Mesendoderm (in vitro differentiated cells): Measurements from ENCODE around the gene HTT-AS.

Source experiments
- DNase-seq: peaks from one replicate; pipeline ENCODE4 v3.0.0; 2013
- H2AK5ac ChIP-seq: 2 replicates; pipeline ENCODE4 v1.6.1; 2013; ENCODE audit warnings: low read length, inconsistent platforms
- H2BK120ac ChIP-seq: 2 replicates; pipeline ENCODE4 v1.6.1; 2013; ENCODE audit warnings: low read depth, mild to moderate bottlenecking, low read length, moderate library complexity, mixed read lengths
- H2BK15ac ChIP-seq: replicated peaks from 2 replicates; pipeline ENCODE4 v1.6.1; 2013; ENCODE audit warnings: low read depth, mild to moderate bottlenecking, moderate library complexity
- H2BK5ac ChIP-seq: 2 replicates; pipeline ENCODE4 v1.6.1; 2013; ENCODE audit warnings: low read length, inconsistent platforms
- H3K18ac ChIP-seq: 2 replicates; pipeline ENCODE4 v1.6.1; 2013; ENCODE audit warnings: mild to moderate bottlenecking, low read length, mixed read lengths
- H3K23ac ChIP-seq: one replicate; pipeline ENCODE4 v1.6.1; 2013; ENCODE audit warnings: low read length
- H3K27ac ChIP-seq: 2 replicates; pipeline ENCODE4 v1.5.1; 2013; ENCODE audit warnings: low read depth, mild to moderate bottlenecking, inconsistent platforms, low read length, moderate library complexity
- H3K27me3 ChIP-seq: 2 replicates; pipeline ENCODE4 v1.6.1; 2013; ENCODE audit warnings: low read length, control low read depth, mild to moderate bottlenecking, inconsistent platforms; ENCODE audit not compliant: insufficient read depth, poor library complexity
- H3K36me3 ChIP-seq: 2 replicates; pipeline ENCODE4 v1.6.1; 2013; ENCODE audit warnings: low read length, inconsistent platforms; ENCODE audit not compliant: control insufficient read depth, insufficient read depth
- H3K4ac ChIP-seq: one replicate; pipeline ENCODE4 v1.6.1; 2013; ENCODE audit warnings: low read depth, mild to moderate bottlenecking, low read length, moderate library complexity
- H3K4me1 ChIP-seq: 2 replicates; pipeline ENCODE4 v1.6.1; 2013; ENCODE audit warnings: low read depth, low read length, inconsistent platforms; ENCODE audit not compliant: control insufficient read depth
- H3K4me2 ChIP-seq: 2 replicates; pipeline ENCODE4 v1.6.1; 2013; ENCODE audit warnings: low read length
- H3K4me3 ChIP-seq: 2 replicates; pipeline ENCODE4 v1.5.1; 2013; ENCODE audit warnings: mild to moderate bottlenecking, low read length
- H3K56ac ChIP-seq: one replicate; pipeline ENCODE4 v1.6.1; 2013; ENCODE audit warnings: low read length
- H3K79me1 ChIP-seq: 2 replicates; pipeline ENCODE4 v1.6.1; 2013; ENCODE audit warnings: low read length, inconsistent platforms
- H3K79me2 ChIP-seq: 2 replicates; pipeline ENCODE4 v1.6.1; 2013; ENCODE audit warnings: mild to moderate bottlenecking, low read length; ENCODE audit not compliant: control insufficient read depth, insufficient read depth
- H3K9ac ChIP-seq: 2 replicates; pipeline ENCODE4 v1.6.1; 2013; ENCODE audit warnings: low read length, inconsistent platforms
- H4K5ac ChIP-seq: one replicate; pipeline ENCODE4 v1.6.1; 2013; ENCODE audit warnings: low read length
- H4K8ac ChIP-seq: one replicate; pipeline ENCODE4 v1.6.1; 2013; ENCODE audit warnings: low read depth, mild to moderate bottlenecking, control low read depth, low read length, moderate library complexity
- WGBS: extraction: QIAGEN DNeasy Blood & Tissue Kit; methylation state at CpG from one replicate; pipeline ENCODE4 v1.1.7; 2013; ENCODE audit warnings: low lambda C conversion rate, missing lambda C conversion rate; ENCODE audit not compliant: insufficient coverage; ENCODE audit errors: extremely low coverage; 5-methylcytosine and 5-hydroxymethylcytosine counted together

Gene HTT-AS

GRCh38 chr4:3119464-3119863 is 45.1 kb upstream of the HTT-AS start:
- Histone ChIP-seq H3K27me3 (no peaks in the 10 kb centered on the region), H3K27ac (no peak overlapping the region), H3K4ac (no peak overlapping the region), H2BK15ac (no peak overlapping the region), H3K4me2 (no peak overlapping the region), H2BK120ac (no peak overlapping the region), H4K5ac (no peak overlapping the region), H3K36me3 (peaks cover 6% of the 10 kb centered on the region), H2AK5ac (no peak overlapping the region), H3K4me1 (no peaks in the 10 kb centered on the region), H2BK5ac (no peak overlapping the region), H3K79me1 (no peaks in the 10 kb centered on the region), H4K8ac (no peak overlapping the region), H3K23ac (no peak overlapping the region), H3K56ac (no peak overlapping the region), H3K9ac (no peak overlapping the region), H3K4me3 (no peak overlapping the region), H3K79me2 (no peaks in the 10 kb centered on the region), H3K18ac (no peak overlapping the region)
- no peak for DNase-seq
- whole genome bisulfite sequencing, result no CpG with 5 or more reads among the region's 2 CpGs

DNA sequence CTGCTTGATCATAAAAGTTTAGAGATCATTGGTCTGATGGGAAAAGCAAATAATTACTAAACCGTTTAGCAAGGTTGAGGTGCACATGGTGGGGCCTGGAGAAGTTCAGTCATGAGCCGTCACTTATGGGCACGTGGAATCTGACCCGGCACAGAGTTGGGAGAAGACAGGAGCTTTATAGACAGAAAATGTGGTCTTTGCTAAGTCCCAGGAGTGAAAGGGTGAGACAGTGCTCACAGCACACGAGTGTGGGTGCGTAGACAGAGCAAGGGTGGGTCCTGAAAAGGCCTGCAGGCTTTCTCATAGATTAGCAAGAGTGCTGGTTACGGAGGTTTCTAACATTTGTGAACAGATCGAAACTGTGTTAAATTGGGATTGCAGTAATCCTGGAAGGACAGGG is 44.0 kb upstream of the HTT-AS start:
- Histone ChIP-seq H3K4me2 (no peak overlapping the region), H3K27ac (no peak overlapping the region), H3K79me2 (no peaks in the 10 kb centered on the region), H2BK5ac (no peak overlapping the region), H3K4ac (no peak overlapping the region), H3K79me1 (no peaks in the 10 kb centered on the region), H3K4me3 (no peak overlapping the region), H3K36me3 (peaks cover 6% of the 10 kb centered on the region), H4K8ac (no peak overlapping the region), H3K9ac (no peak overlapping the region), H3K27me3 (no peaks in the 10 kb centered on the region), H2BK15ac (no peak overlapping the region), H3K56ac (no peak overlapping the region), H3K4me1 (no peaks in the 10 kb centered on the region), H2AK5ac (no peak overlapping the region), H3K23ac (no peak overlapping the region), H2BK120ac (no peak overlapping the region), H4K5ac (no peak overlapping the region), H3K18ac (no peak overlapping the region)
- no peak for DNase-seq
- no CpG with 5 or more reads among the region's 8 CpGs for WGBS

DNA sequence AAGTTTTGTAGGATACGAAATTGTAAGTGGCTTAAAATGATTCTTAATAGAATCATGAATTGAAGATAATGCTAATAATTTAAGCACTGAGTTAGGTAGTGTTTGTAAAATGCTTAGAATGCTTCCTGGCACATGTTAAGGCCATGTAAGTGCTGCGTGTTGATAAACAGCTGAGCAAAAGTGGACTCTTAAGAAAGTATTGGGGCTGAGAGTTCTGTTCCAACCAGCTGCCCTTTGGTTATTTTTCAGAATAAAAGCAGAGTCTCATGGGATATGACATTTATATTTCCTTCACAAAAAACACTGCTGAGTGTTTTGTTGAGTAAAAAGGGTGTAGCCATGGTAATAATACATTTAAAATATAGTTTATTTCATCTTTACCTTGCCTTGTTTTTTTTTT is 42.6 kb upstream of the HTT-AS start:
- H2BK120ac ChIP-seq, result no peak overlapping the region
- no peak overlapping the region for H3K4me3 ChIP-seq
- H4K8ac ChIP-seq, result no peak overlapping the region
- H3K9ac ChIP-seq, result no peak overlapping the region
- no peaks in the 10 kb centered on the region for H3K4me1 ChIP-seq
- no peak overlapping the region for H4K5ac ChIP-seq
- H3K18ac ChIP-seq, result no peak overlapping the region
- no peak overlapping the region for H2AK5ac ChIP-seq
- H3K79me2 ChIP-seq, result no peaks in the 10 kb centered on the region
- H2BK5ac ChIP-seq, result no peak overlapping the region
- H3K27me3 ChIP-seq, result no peaks in the 10 kb centered on the region
- DNase-seq, result no peak
- no peak overlapping the region for H3K4me2 ChIP-seq
- H3K56ac ChIP-seq, result no peak overlapping the region
- 100% methylated on average over 1 of the region's 2 CpGs for WGBS
- H3K23ac ChIP-seq, result no peak overlapping the region
- H2BK15ac ChIP-seq, result no peak overlapping the region
- H3K36me3 ChIP-seq, result peaks cover 6% of the 10 kb centered on the region
- H3K79me1 ChIP-seq, result no peaks in the 10 kb centered on the region
- no peak overlapping the region for H3K27ac ChIP-seq
- H3K4ac ChIP-seq, result no peak overlapping the region

DNA sequence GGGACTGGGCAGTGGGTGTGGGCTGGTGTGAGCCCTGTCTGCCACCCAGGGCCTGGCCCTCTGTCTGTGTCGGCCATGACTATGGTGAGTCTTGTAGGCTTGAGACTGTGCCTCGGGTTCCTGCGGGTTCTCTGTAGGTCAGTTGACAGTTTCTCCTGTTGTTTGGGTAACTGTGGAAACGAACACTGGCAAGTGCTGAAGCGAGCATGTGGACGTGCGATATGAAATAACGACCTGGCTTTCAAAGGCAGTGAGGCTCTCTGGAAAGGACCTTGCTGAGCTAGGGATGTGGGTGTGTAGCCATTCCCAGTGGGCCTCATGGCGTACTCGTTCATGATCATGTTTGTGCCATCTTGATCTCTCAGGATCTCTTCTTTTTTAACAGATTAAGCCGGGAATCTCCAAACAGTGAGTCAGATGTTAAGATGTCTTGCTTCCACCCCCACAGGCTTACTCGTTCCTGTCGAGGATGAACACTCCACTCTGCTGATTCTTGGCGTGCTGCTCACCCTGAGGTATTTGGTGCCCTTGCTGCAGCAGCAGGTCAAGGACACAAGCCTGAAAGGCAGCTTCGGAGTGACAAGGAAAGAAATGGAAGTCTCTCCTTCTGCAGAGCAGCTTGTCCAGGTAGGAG is 41.4 kb upstream of the HTT-AS start:
- Histone ChIP-seq H3K4me2 (no peak overlapping the region), H3K79me2 (no peaks in the 10 kb centered on the region), H3K36me3 (peaks cover 6% of the 10 kb centered on the region), H2AK5ac (no peak overlapping the region), H3K18ac (no peak overlapping the region), H3K4me1 (no peaks in the 10 kb centered on the region), H3K56ac (no peak overlapping the region), H2BK120ac (no peak overlapping the region), H3K4me3 (no peak overlapping the region), H3K27ac (no peak overlapping the region), H3K4ac (no peak overlapping the region), H3K79me1 (no peaks in the 10 kb centered on the region), H4K8ac (no peak overlapping the region), H3K27me3 (no peaks in the 10 kb centered on the region), H4K5ac (no peak overlapping the region), H3K9ac (no peak overlapping the region), H3K23ac (no peak overlapping the region), H2BK15ac (no peak overlapping the region), H2BK5ac (no peak overlapping the region)
- no peak for DNase-seq
- no CpG with 5 or more reads among the region's 15 CpGs for WGBS

- H3K36me3 ChIP-seq, result peaks cover 6% of the 10 kb centered on the region
- no CpG with 5 or more reads among the region's 6 CpGs for whole genome bisulfite sequencing
Measured at GRCh38 chr4:3114377-3114776, 40.0 kb upstream of the HTT-AS start.

More at GRCh38 chr4:3114377-3114776, 40.0 kb upstream of the HTT-AS start:
- H3K4me2 ChIP-seq, result no peak overlapping the region
- H4K8ac ChIP-seq, result no peak overlapping the region
- H3K23ac ChIP-seq, result no peak overlapping the region
- no peak overlapping the region for H2BK15ac ChIP-seq
- no peak overlapping the region for H4K5ac ChIP-seq
- no peak overlapping the region for H2BK5ac ChIP-seq
- no peaks in the 10 kb centered on the region for H3K79me2 ChIP-seq
- DNase-seq, result no peak
- no peak overlapping the region for H2BK120ac ChIP-seq
- H3K79me1 ChIP-seq, result peaks cover 2% of the 10 kb centered on the region
- no peak overlapping the region for H3K27ac ChIP-seq
- H3K27me3 ChIP-seq, result no peaks in the 10 kb centered on the region
- H3K18ac ChIP-seq, result no peak overlapping the region
- H2AK5ac ChIP-seq, result no peak overlapping the region
- H3K56ac ChIP-seq, result no peak overlapping the region
- H3K4me1 ChIP-seq, result no peaks in the 10 kb centered on the region
- no peak overlapping the region for H3K4me3 ChIP-seq
- H3K4ac ChIP-seq, result no peak overlapping the region
- no peak overlapping the region for H3K9ac ChIP-seq
